NT2/D1 (cell line): ENCODE measurements around the gene KMT2B.
A peak's percentile ranks its signal among the peaks of the same experiment; 100 is the strongest.

Experiments used
- DNase-seq: peaks from one replicate; pipeline ENCODE4 v3.0.0-alpha.2; 2011; ENCODE audit warnings: low read depth, low spot score
- H3K27me3 ChIP-seq: 2 replicates; pipeline ENCODE4 v1.6.0; 2011; ENCODE audit warnings: mild to moderate bottlenecking; ENCODE audit not compliant: insufficient read length, insufficient read depth
- H3K36me3 ChIP-seq: 2 replicates; pipeline ENCODE4 v1.6.1; 2011; ENCODE audit warnings: mild to moderate bottlenecking, low read length, mixed read lengths; ENCODE audit not compliant: insufficient read depth, insufficient read length
- H3K4me1 ChIP-seq: 2 replicates; pipeline ENCODE4 v1.5.1; 2011; ENCODE audit not compliant: insufficient read depth, insufficient read length
- H3K4me3 ChIP-seq: 2 replicates; pipeline ENCODE4 v1.5.1; 2011; ENCODE audit warnings: low read depth; ENCODE audit not compliant: insufficient read length
- H3K9ac ChIP-seq: 2 replicates; pipeline ENCODE4 v1.6.0; 2011; ENCODE audit warnings: low read depth; ENCODE audit not compliant: insufficient read length
- H3K9me3 ChIP-seq: 2 replicates; pipeline ENCODE4 v1.5.1; 2011; ENCODE audit warnings: mild to moderate bottlenecking, low read length; ENCODE audit not compliant: insufficient read depth
- SUZ12 ChIP-seq: IDR thresholded peaks from 2 replicates; pipeline ENCODE4 v1.6.1; 2011; ENCODE audit not compliant: insufficient read length, insufficient read depth; ENCODE audit errors: extremely low read depth
- YY1 ChIP-seq: IDR thresholded peaks from 2 replicates; pipeline ENCODE4 v1.6.1; 2011; ENCODE audit not compliant: insufficient read length, insufficient read depth
- ZNF274 ChIP-seq: IDR thresholded peaks from 2 replicates; pipeline ENCODE4 v1.6.1; 2011; ENCODE audit warnings: mild to moderate bottlenecking, low read depth, low read length

The KMT2B gene

GRCh38 chr19:35775298-35776101 lies 57.7 kb downstream of the KMT2B start, which contains the start of gene ARHGAP33:
Gene ARHGAP33, plus strand, starts transcription at chr19:35775564. Its CDS starts 95 bp downstream, at chr19:35775659.
- Histone ChIP-seq H3K27me3 (peaks cover 25% of the 10 kb centered on the region), H3K9me3 (no peaks in the 10 kb centered on the region), H3K4me1 (peaks cover 15% of the 10 kb centered on the region), H3K4me3 (peak within 1 kb of the TSS; percentile 51), H3K9ac (peak within 1 kb of the TSS; percentile 56), H3K36me3 (no peaks in the 10 kb centered on the region)
- TF ChIP-seq ZNF274, result no peak
- no peak for TF ChIP-seq YY1
- no peak for TF ChIP-seq SUZ12
- peak; percentile 87 for DNase-seq

GRCh38 chr19:35776102-35776788 lies 58.4 kb downstream of the KMT2B start:
- no peak overlapping the region for H3K9ac ChIP-seq

GRCh38 chr19:35777086-35777841 lies 59.5 kb downstream of the KMT2B start:
- Histone ChIP-seq H3K36me3 (no peaks in the 10 kb centered on the region), H3K9ac (peak overlapping the region; percentile 51)

More at GRCh38 chr19:35776102-35776788, 58.4 kb downstream of the KMT2B start:
- Histone ChIP-seq H3K4me3 (no peak overlapping the region), H3K9me3 (no peaks in the 10 kb centered on the region), H3K36me3 (no peaks in the 10 kb centered on the region), H3K27me3 (peaks cover 25% of the 10 kb centered on the region), H3K4me1 (peaks cover 16% of the 10 kb centered on the region)
- TF ChIP-seq SUZ12, result no peak
- no peak for TF ChIP-seq ZNF274
- TF ChIP-seq YY1, result no peak
- no peak for DNase-seq

GRCh38 chr19:35777961-35778360 lies 60.2 kb downstream of the KMT2B start:
- DNase-seq, result no peak
- Histone ChIP-seq H3K4me3 (no peak overlapping the region), H3K36me3 (no peaks in the 10 kb centered on the region), H3K27me3 (peaks cover 25% of the 10 kb centered on the region), H3K9me3 (no peaks in the 10 kb centered on the region), H3K9ac (peak overlapping the region; percentile 21), H3K4me1 (peaks cover 22% of the 10 kb centered on the region)
- TF ChIP-seq YY1, result no peak
- no peak for TF ChIP-seq SUZ12
- TF ChIP-seq ZNF274, result no peak

More at GRCh38 chr19:35777086-35777841, 59.5 kb downstream of the KMT2B start:
- DNase-seq, result peak; percentile 40
- H3K4me3 ChIP-seq, result no peak overlapping the region
- no peaks in the 10 kb centered on the region for H3K9me3 ChIP-seq
- peaks cover 22% of the 10 kb centered on the region for H3K4me1 ChIP-seq
- TF ChIP-seq YY1, result no peak
- no peak for TF ChIP-seq ZNF274
- no peak for TF ChIP-seq SUZ12
- H3K27me3 ChIP-seq, result peaks cover 25% of the 10 kb centered on the region

GRCh38 chr19:35779033-35779432 lies 61.2 kb downstream of the KMT2B start:
- peaks cover 24% of the 10 kb centered on the region for H3K27me3 ChIP-seq
- H3K36me3 ChIP-seq, result no peaks in the 10 kb centered on the region
- TF ChIP-seq SUZ12 (no peak), ZNF274 (no peak), YY1 (no peak)
- DNase-seq, result no peak
- no peak overlapping the region for H3K4me3 ChIP-seq
- peaks cover 23% of the 10 kb centered on the region for H3K4me1 ChIP-seq
- no peak overlapping the region for H3K9ac ChIP-seq
- H3K9me3 ChIP-seq, result no peaks in the 10 kb centered on the region

- H3K4me1 ChIP-seq, result peaks cover 20% of the 10 kb centered on the region
These were observed 62.3 kb downstream of the KMT2B start for GRCh38 chr19:35780058-35780457.

GRCh38 chr19:35780717-35781116 lies 62.9 kb downstream of the KMT2B start:
- Histone ChIP-seq H3K9me3 (no peaks in the 10 kb centered on the region), H3K36me3 (no peaks in the 10 kb centered on the region), H3K4me1 (peaks cover 23% of the 10 kb centered on the region), H3K9ac (no peak overlapping the region), H3K4me3 (no peak overlapping the region), H3K27me3 (peaks cover 18% of the 10 kb centered on the region)
- DNase-seq, result no peak
- TF ChIP-seq YY1, result no peak
- TF ChIP-seq ZNF274, result no peak
- TF ChIP-seq SUZ12, result no peak

More at GRCh38 chr19:35780058-35780457, 62.3 kb downstream of the KMT2B start:
- Histone ChIP-seq H3K9ac (no peak overlapping the region), H3K9me3 (no peaks in the 10 kb centered on the region), H3K36me3 (no peaks in the 10 kb centered on the region), H3K4me3 (no peak overlapping the region), H3K27me3 (peaks cover 18% of the 10 kb centered on the region)
- TF ChIP-seq ZNF274 (no peak), YY1 (no peak), SUZ12 (no peak)
- no peak for DNase-seq
